ENCODE measurements around the gene RRBP1. TPM values are rescaled to one million over a fixed set of nuclear protein-coding genes. Genes with fewer than 3 reads are reported as not detected.

The RRBP1 gene
- total RNA-seq, 2 donors from 2014 or later = 112 to 148 TPM

- no peaks in the 10 kb centered on the region for H3K27me3 ChIP-seq (replicated peaks; ENCODE audit: insufficient read depth)
- H3K9me3 ChIP-seq = no peaks in the 10 kb centered on the region
- no peak for TF ChIP-seq CTCF (IDR thresholded peaks at IDR 0.05)
- TF ChIP-seq POLR2A (IDR thresholded peaks at IDR 0.05) = no peak
- TF ChIP-seq POLR2AphosphoS5 (IDR thresholded peaks at IDR 0.05) = no peak
- WGBS = 75% methylated on average over 24 of the region's 27 CpGs
- DNase-seq (ENCODE audit: low spot score) = no peak
- no peaks in the 10 kb centered on the region for H3K4me1 ChIP-seq (replicated peaks)
- H3K27ac ChIP-seq = peak overlapping the region; percentile 3 to 18
- intact Hi-C loops (cut with DNase I) = no loop called here
- H3K36me3 ChIP-seq = peaks cover 10 to 36% of the 10 kb centered on the region in 2 donors
- no peak overlapping the region for H3K4me3 ChIP-seq
Measured at GRCh38 chr20:17627101-17627955, 54.7 kb downstream of the RRBP1 start.

- intact Hi-C loops (cut with DNase I) = no loop called here
- DNase-seq (ENCODE audit: low spot score) = no peak
- TF ChIP-seq CTCF (IDR thresholded peaks at IDR 0.05) = no peak
- peak; percentile 15 for TF ChIP-seq POLR2AphosphoS5 (IDR thresholded peaks at IDR 0.05)
- 82% methylated on average over 18 of the region's 18 CpGs for WGBS
- Histone ChIP-seq H3K4me1 (replicated peaks) (no peaks in the 10 kb centered on the region), H3K36me3 (peaks cover 10 to 41% of the 10 kb centered on the region in 2 donors), H3K27ac (peak overlapping the region; percentile 3 to 18), H3K9me3 (no peaks in the 10 kb centered on the region), H3K27me3 (replicated peaks; ENCODE audit: insufficient read depth) (no peaks in the 10 kb centered on the region), H3K4me3 (no peak overlapping the region)
Measured at GRCh38 chr20:17626217-17627007, 55.6 kb downstream of the RRBP1 start.

- Histone ChIP-seq H3K27ac (peak overlapping the region in 1 of 2 donors; percentile 3), H3K36me3 (peaks cover 11 to 46% of the 10 kb centered on the region in 2 donors), H3K9me3 (no peaks in the 10 kb centered on the region), H3K27me3 (replicated peaks; ENCODE audit: insufficient read depth) (no peaks in the 10 kb centered on the region), H3K4me1 (replicated peaks) (no peaks in the 10 kb centered on the region), H3K4me3 (no peak overlapping the region)
- DNase-seq (ENCODE audit: low spot score) = no peak
- TF ChIP-seq POLR2AphosphoS5 (IDR thresholded peaks at IDR 0.05) (no peak), POLR2A (IDR thresholded peaks at IDR 0.05) (no peak), CTCF (IDR thresholded peaks at IDR 0.05) (no peak)
- WGBS = 93% methylated on average over 26 of the region's 27 CpGs
- intact Hi-C loops (cut with DNase I) = no loop called here
Measured at GRCh38 chr20:17625246-17626051, 56.6 kb downstream of the RRBP1 start.

- H3K4me1 ChIP-seq (replicated peaks) = no peaks in the 10 kb centered on the region
- H3K4me3 ChIP-seq = no peak overlapping the region
- no peaks in the 10 kb centered on the region for H3K9me3 ChIP-seq
- intact Hi-C loops (cut with DNase I) = no loop called here
- TF ChIP-seq POLR2A (IDR thresholded peaks at IDR 0.05) (no peak), CTCF (IDR thresholded peaks at IDR 0.05) (no peak), POLR2AphosphoS5 (IDR thresholded peaks at IDR 0.05) (no peak)
- no peak for DNase-seq (ENCODE audit: low spot score)
- WGBS = 93% methylated on average over 8 of the region's 15 CpGs
- peaks cover 11 to 50% of the 10 kb centered on the region in 2 donors for H3K36me3 ChIP-seq
- H3K27ac ChIP-seq = no peak overlapping the region
- no peaks in the 10 kb centered on the region for H3K27me3 ChIP-seq (replicated peaks; ENCODE audit: insufficient read depth)
Measured at GRCh38 chr20:17624551-17625245, 57.3 kb downstream of the RRBP1 start.
